Prostate gland (tissue), 2 donors: Measurements from ENCODE around the gene SH3BP4. TPM values are rescaled to one million over a fixed set of nuclear protein-coding genes. Genes with fewer than 3 reads are reported as not detected.

Source experiments
- DNase-seq: peaks from one replicate; pipeline ENCODE4 v3.0.0-alpha.2; 2019; ENCODE audit warnings: low spot score
- H3K27ac ChIP-seq, 2 donors: fragments of 200-600 bp; sonication (generic); 2 replicates each; pipeline ENCODE4 v1.5.1; 2017 to 2019
- H3K27me3 ChIP-seq: fragments of 200-600 bp; sonication (generic); replicated peaks from 2 replicates; pipeline ENCODE4 v1.5.1; 2019; ENCODE audit not compliant: insufficient read depth
- H3K36me3 ChIP-seq, 2 donors: fragments of 200-600 bp; sonication (generic); 1 replicate in 1 of 2; 2 replicates in 1 of 2; pipeline versions ENCODE4 v1.5.1 to v1.8.1; 2017 to 2019
- H3K4me1 ChIP-seq: fragments of 200-600 bp; sonication (generic); replicated peaks from 2 replicates; pipeline ENCODE4 v1.5.1; 2019
- H3K4me3 ChIP-seq, 2 donors: fragments of 200-600 bp; sonication (generic); 2 replicates each; pipeline ENCODE4 v1.5.1; 2017 to 2019
- H3K9me3 ChIP-seq: fragments of 200-600 bp; sonication (generic); 2 replicates; pipeline ENCODE4 v1.5.1; 2017
- CTCF ChIP-seq, 4 experiments: fragments of 200-600 bp in 2 of 4; fragments of 450-650 bp in 2 of 4; sonication (generic) in 2 of 4; IDR thresholded peaks; 1 replicate in 3 of 4; 2 replicates in 1 of 4; pipeline ENCODE4 v1.5.1; 2016 to 2019; ENCODE audit warnings: antibody characterized with exemption in 4 of 4, mild to moderate bottlenecking in 2 of 4, moderate library complexity in 2 of 4
- POLR2A ChIP-seq: fragments of 450-650 bp; IDR thresholded peaks from one replicate; pipeline ENCODE4 v1.6.1; 2016; ENCODE audit warnings: antibody characterized with exemption, mild to moderate bottlenecking
- POLR2AphosphoS5 ChIP-seq: sonication (generic); formaldehyde crosslinking; IDR thresholded peaks from one replicate; pipeline ENCODE4 v1.6.1; 2017; ENCODE audit warnings: antibody characterized with exemption
- WGBS: methylation state at CpG from one replicate; pipeline ENCODE4 v1.1.5; 2018; 5-methylcytosine and 5-hydroxymethylcytosine counted together
- intact Hi-C: fragments of 100-400 bp; cut with DNase I; formaldehyde crosslinking; loops from one replicate; pipeline ENCODE4 v1.14.2; 2022
- total RNA-seq, 2 donors: library from RNA; depleted of rRNA; stranded (reverse); fragments of >200 nt; gene quantifications; one replicate each; pipeline ENCODE4 v1.1.0, GENCODE V29; 2016

SH3BP4 gene
- total RNA-seq, 2 donors from 2014 or later, result 86.7 to 134 TPM

- WGBS, result 88% methylated on average over 8 of the region's 8 CpGs
- intact Hi-C loops, result no loop called here
- H3K9me3 ChIP-seq, result no peaks in the 10 kb centered on the region
- no peak for DNase-seq
- H3K27ac ChIP-seq, result no peak overlapping the region
- H3K4me1 ChIP-seq, result no peaks in the 10 kb centered on the region
- H3K4me3 ChIP-seq, result no peak overlapping the region
- H3K36me3 ChIP-seq, result peaks cover 0 to 2% of the 10 kb centered on the region in 2 donors
- no peak for TF ChIP-seq POLR2A
- TF ChIP-seq CTCF (IDR thresholded peaks at IDR 0.05), result no peak
- no peak for TF ChIP-seq POLR2AphosphoS5
- H3K27me3 ChIP-seq, result no peaks in the 10 kb centered on the region
Observed at GRCh38 chr2:235037604-235038166, 85.9 kb downstream of the SH3BP4 start.

GRCh38 chr2:235041221-235041917 lies 89.6 kb downstream of the SH3BP4 start:
- peaks cover 0 to 6% of the 10 kb centered on the region in 2 donors for H3K36me3 ChIP-seq
- H3K27ac ChIP-seq, result no peak overlapping the region
- no peaks in the 10 kb centered on the region for H3K9me3 ChIP-seq
- H3K4me3 ChIP-seq, result no peak overlapping the region
- H3K27me3 ChIP-seq, result no peaks in the 10 kb centered on the region
- WGBS, result 94% methylated on average over 31 of the region's 31 CpGs
- intact Hi-C loops, result no loop called here
- TF ChIP-seq POLR2A (no peak), CTCF (IDR thresholded peaks at IDR 0.05) (no peak), POLR2AphosphoS5 (no peak)
- H3K4me1 ChIP-seq, result peaks cover 9% of the 10 kb centered on the region
- DNase-seq, result no peak

DNA sequence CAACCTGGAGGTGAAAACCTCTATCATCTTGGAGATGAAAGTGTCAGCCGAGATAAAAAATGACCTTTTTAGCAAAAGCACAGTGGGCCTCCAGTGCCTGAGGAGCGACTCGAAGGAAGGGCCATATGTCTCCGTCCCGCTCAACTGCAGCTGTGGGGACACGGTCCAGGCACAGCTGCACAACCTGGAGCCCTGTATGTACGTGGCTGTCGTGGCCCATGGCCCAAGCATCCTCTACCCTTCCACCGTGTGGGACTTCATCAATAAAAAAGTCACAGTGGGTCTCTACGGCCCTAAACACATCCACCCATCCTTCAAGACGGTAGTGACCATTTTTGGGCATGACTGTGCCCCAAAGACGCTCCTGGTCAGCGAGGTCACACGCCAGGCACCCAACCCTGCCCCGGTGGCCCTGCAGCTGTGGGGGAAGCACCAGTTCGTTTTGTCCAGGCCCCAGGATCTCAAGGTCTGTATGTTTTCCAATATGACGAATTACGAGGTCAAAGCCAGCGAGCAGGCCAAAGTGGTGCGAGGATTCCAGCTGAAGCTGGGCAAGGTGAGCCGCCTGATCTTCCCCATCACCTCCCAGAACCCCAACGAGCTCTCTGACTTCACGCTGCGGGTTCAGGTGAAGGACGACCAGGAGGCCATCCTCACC lies 90.2 kb downstream of the SH3BP4 start:
- Histone ChIP-seq H3K9me3 (no peaks in the 10 kb centered on the region), H3K36me3 (peaks cover 0 to 6% of the 10 kb centered on the region in 2 donors), H3K27me3 (no peaks in the 10 kb centered on the region), H3K4me1 (peaks cover 9% of the 10 kb centered on the region), H3K4me3 (no peak overlapping the region), H3K27ac (no peak overlapping the region)
- intact Hi-C loops, result no loop called here
- TF ChIP-seq POLR2AphosphoS5 (no peak), CTCF (IDR thresholded peaks at IDR 0.05) (no peak), POLR2A (no peak)
- no peak for DNase-seq
- WGBS, result 97% methylated on average over 25 of the region's 25 CpGs

DNA sequence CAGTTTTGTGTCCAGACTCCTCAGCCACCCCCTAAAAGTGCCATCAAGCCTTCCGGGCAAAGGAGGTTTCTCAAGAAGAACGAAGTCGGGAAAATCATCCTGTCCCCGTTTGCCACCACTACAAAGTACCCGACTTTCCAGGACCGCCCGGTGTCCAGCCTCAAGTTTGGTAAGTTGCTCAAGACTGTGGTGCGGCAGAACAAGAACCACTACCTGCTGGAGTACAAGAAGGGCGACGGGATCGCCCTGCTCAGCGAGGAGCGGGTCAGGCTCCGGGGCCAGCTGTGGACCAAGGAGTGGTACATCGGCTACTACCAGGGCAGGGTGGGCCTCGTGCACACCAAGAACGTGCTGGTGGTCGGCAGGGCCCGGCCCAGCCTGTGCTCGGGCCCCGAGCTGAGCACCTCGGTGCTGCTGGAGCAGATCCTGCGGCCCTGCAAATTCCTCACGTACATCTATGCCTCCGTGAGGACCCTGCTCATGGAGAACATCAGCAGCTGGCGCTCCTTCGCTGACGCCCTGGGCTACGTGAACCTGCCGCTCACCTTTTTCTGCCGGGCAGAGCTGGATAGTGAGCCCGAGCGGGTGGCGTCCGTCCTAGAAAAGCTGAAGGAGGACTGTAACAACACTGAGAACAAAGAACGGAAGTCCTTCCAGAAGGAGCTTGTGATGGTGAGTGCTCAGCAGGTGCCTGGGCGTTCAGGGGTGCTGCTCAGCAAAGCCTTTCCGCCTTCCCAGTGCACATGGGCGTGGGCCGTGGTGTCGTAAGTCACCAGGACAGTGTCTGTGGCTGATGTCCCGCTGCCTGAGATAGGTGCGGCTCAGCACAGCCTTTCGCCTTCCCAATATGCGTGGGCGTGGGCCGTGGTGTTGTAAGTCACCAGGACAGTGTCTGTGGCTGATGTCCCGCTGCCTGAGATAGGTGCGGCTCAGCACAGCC lies 91.0 kb downstream of the SH3BP4 start:
- no peaks in the 10 kb centered on the region for H3K27me3 ChIP-seq

More for the DNA sequence above, 91.0 kb downstream of the SH3BP4 start:
- no peak overlapping the region for H3K4me3 ChIP-seq
- intact Hi-C loops, result no loop called here
- peaks cover 0 to 6% of the 10 kb centered on the region in 2 donors for H3K36me3 ChIP-seq
- peaks cover 10% of the 10 kb centered on the region for H3K4me1 ChIP-seq
- no peaks in the 10 kb centered on the region for H3K9me3 ChIP-seq
- H3K27ac ChIP-seq, result no peak overlapping the region
- TF ChIP-seq CTCF (IDR thresholded peaks at IDR 0.05) (no peak), POLR2AphosphoS5 (no peak), POLR2A (no peak)
- DNase-seq, result no peak
- 95% methylated on average over 44 of the region's 49 CpGs for WGBS
